H1 (cell line): ENCODE data around the gene EPHA2.

Experiments used
- EZH2 ChIP-seq: fragments of 200-600 bp; sonication (generic); IDR thresholded peaks from 2 replicates; pipeline ENCODE4 v1.7.1; 2012; ENCODE audit warnings: low read depth, mild to moderate bottlenecking, moderate library complexity, low read length, inconsistent platforms; ENCODE audit not compliant: severe bottlenecking
- HDAC6 ChIP-seq: IDR thresholded peaks from one replicate; pipeline ENCODE4 v1.7.1; 2012; ENCODE audit warnings: low read depth, mild to moderate bottlenecking, inconsistent platforms, low read length, moderate library complexity
- JUN ChIP-seq: IDR thresholded peaks from 2 replicates; pipeline ENCODE4 v1.6.1; 2011; ENCODE audit warnings: low read depth, mild to moderate bottlenecking, improper control_type of control experiment, low read length
- MAX ChIP-seq: IDR thresholded peaks from 2 replicates; pipeline ENCODE4 v1.6.1; 2012; ENCODE audit warnings: inconsistent platforms
- SIN3A ChIP-seq, 2 experiments: IDR thresholded peaks in 1 of 2; conservative IDR thresholded peaks in 1 of 2; 2 replicates each; pipeline ENCODE4 v1.6.1; 2011 to 2012; ENCODE audit warnings: low read length in 2 of 2, improper control_type of control experiment in 1 of 2, low read depth in 1 of 2, mild to moderate bottlenecking in 1 of 2
- SIRT6 ChIP-seq: IDR thresholded peaks from one replicate; pipeline ENCODE4 v1.7.1; 2012; ENCODE audit warnings: low read length, inconsistent platforms
- SUZ12 ChIP-seq: fragments of 200-600 bp; sonication (generic); IDR thresholded peaks from 2 replicates; pipeline ENCODE4 v1.6.1; 2012; ENCODE audit warnings: mild to moderate bottlenecking, inconsistent platforms, low read length, moderate library complexity, mixed read lengths
- TF ChIP-seq, protein P1 (sequence below), 3 experiments: IDR thresholded peaks; 1 replicate in 2 of 3; 2 replicates in 1 of 3; pipeline versions ENCODE4 v1.5.1 to v1.6.1; 2011; ENCODE audit warnings: low read length in 3 of 3, mild to moderate bottlenecking in 3 of 3, inconsistent platforms in 2 of 3, low read depth in 1 of 3, moderate library complexity in 1 of 3; ENCODE audit not compliant: insufficient read depth in 1 of 3; ENCODE audit errors: control extremely low read depth in 1 of 3

GRCh38 chr1:16092097-16092922, 63.6 kb downstream of the EPHA2 start:
- TF ChIP-seq SUZ12: no peak
- no peak for TF ChIP-seq JUN
- no peak for TF ChIP-seq MAX
- TF ChIP-seq EZH2: no peak
- TF ChIP-seq, protein P1, sequence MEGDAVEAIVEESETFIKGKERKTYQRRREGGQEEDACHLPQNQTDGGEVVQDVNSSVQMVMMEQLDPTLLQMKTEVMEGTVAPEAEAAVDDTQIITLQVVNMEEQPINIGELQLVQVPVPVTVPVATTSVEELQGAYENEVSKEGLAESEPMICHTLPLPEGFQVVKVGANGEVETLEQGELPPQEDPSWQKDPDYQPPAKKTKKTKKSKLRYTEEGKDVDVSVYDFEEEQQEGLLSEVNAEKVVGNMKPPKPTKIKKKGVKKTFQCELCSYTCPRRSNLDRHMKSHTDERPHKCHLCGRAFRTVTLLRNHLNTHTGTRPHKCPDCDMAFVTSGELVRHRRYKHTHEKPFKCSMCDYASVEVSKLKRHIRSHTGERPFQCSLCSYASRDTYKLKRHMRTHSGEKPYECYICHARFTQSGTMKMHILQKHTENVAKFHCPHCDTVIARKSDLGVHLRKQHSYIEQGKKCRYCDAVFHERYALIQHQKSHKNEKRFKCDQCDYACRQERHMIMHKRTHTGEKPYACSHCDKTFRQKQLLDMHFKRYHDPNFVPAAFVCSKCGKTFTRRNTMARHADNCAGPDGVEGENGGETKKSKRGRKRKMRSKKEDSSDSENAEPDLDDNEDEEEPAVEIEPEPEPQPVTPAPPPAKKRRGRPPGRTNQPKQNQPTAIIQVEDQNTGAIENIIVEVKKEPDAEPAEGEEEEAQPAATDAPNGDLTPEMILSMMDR (IDR thresholded peaks at IDR 0.05; ENCODE audit: control extremely low read depth in 1 of 3, insufficient read depth in 1 of 3, low read depth in 1 of 3, low read length in 3 of 3): no peak
- TF ChIP-seq HDAC6: no peak
- TF ChIP-seq SIRT6: no peak
- TF ChIP-seq SIN3A (conservative IDR thresholded peaks at IDR 0.05 in 1 of 2, IDR thresholded peaks at IDR 0.05 in 1 of 2; ENCODE audit: low read depth in 1 of 2, low read length in 2 of 2): no peak
